Ectodermal cell (in vitro differentiated cells): ENCODE results near the gene CMAS.
"Not testable (repeated sequence)": the region's sequence is repeated elsewhere in the genome, so short reads cannot be mapped to it uniquely, and the experiment has no call there.

Experiments
- H3K27ac ChIP-seq: 2 replicates; pipeline ENCODE4 v1.7.0; 2013; ENCODE audit warnings: mild to moderate bottlenecking, low read depth, low read length; ENCODE audit not compliant: insufficient read depth, poor library complexity, severe bottlenecking
- H3K27me3 ChIP-seq: 2 replicates; pipeline ENCODE4 v1.7.0; 2013; ENCODE audit warnings: mild to moderate bottlenecking, low read length; ENCODE audit not compliant: insufficient read depth, control insufficient read depth, poor library complexity, severe bottlenecking
- H3K36me3 ChIP-seq: one replicate; pipeline ENCODE4 v1.7.0; 2013; ENCODE audit warnings: low read length; ENCODE audit not compliant: control insufficient read depth, insufficient read depth
- H3K4me1 ChIP-seq: one replicate; pipeline ENCODE4 v1.7.0; 2013; ENCODE audit warnings: low read length; ENCODE audit not compliant: control insufficient read depth, insufficient read depth
- H3K4me3 ChIP-seq: 2 replicates; pipeline ENCODE4 v1.7.0; 2013; ENCODE audit warnings: low read depth, low read length, control low read depth; ENCODE audit not compliant: insufficient read depth
- H3K9me3 ChIP-seq: 2 replicates; pipeline ENCODE4 v1.7.0; 2013; ENCODE audit warnings: mild to moderate bottlenecking, low read length, moderate library complexity; ENCODE audit not compliant: control insufficient read depth
- whole genome bisulfite sequencing, 2 experiments: methylation state at CpG; one replicate each; pipeline ENCODE4 v1.1.7; 2013; ENCODE audit warnings: missing lambda C conversion rate in 2 of 2; 5-methylcytosine and 5-hydroxymethylcytosine counted together

CMAS gene

GRCh38 chr12:22044391-22044790, 1.6 kb upstream of the CMAS start:
- WGBS, 2 experiments, result 44 to 46% methylated on average over 2 of the region's 2 CpGs
- Histone ChIP-seq H3K4me3 (no peak overlapping the region), H3K4me1 (no peaks in the 10 kb centered on the region), H3K9me3 (no peaks in the 10 kb centered on the region), H3K36me3 (no peaks in the 10 kb centered on the region), H3K27ac (no peak overlapping the region), H3K27me3 (no peaks in the 10 kb centered on the region)

- Histone ChIP-seq H3K36me3 (no peaks in the 10 kb centered on the region), H3K27me3 (no peaks in the 10 kb centered on the region), H3K4me1 (no peaks in the 10 kb centered on the region), H3K9me3 (no peaks in the 10 kb centered on the region), H3K4me3 (peak overlapping the region; percentile 85), H3K27ac (peak overlapping the region; percentile 81)
- WGBS, 2 experiments, result 2 to 34% methylated on average over 2 to 5 of the region's 6 CpGs
These were observed 961 bp downstream of the CMAS start for GRCh38 chr12:22046968-22047390.

- Histone ChIP-seq H3K27ac (no peak overlapping the region), H3K27me3 (no peaks in the 10 kb centered on the region), H3K9me3 (no peaks in the 10 kb centered on the region), H3K4me3 (peak overlapping the region; percentile 85), H3K4me1 (no peaks in the 10 kb centered on the region), H3K36me3 (no peaks in the 10 kb centered on the region)
- WGBS, 2 experiments, result 94 to 100% methylated on average over 1 to 2 of the region's 2 CpGs
These were observed 1.5 kb downstream of the CMAS start for GRCh38 chr12:22047494-22047893.

- 66 to 75% methylated on average over 4 of the region's 4 CpGs for WGBS, 2 experiments
These were observed 2.5 kb downstream of the CMAS start for GRCh38 chr12:22048351-22049041.

GRCh38 chr12:22050078-22050477, 4.1 kb downstream of the CMAS start:
- Histone ChIP-seq H3K9me3 (no peaks in the 10 kb centered on the region), H3K36me3 (no peaks in the 10 kb centered on the region), H3K4me1 (no peaks in the 10 kb centered on the region), H3K27ac (no peak overlapping the region), H3K27me3 (no peaks in the 10 kb centered on the region), H3K4me3 (no peak overlapping the region)
- WGBS, 2 experiments, result 92 to 95% methylated on average over 4 of the region's 4 CpGs

More at GRCh38 chr12:22048351-22049041, 2.5 kb downstream of the CMAS start:
- no peaks in the 10 kb centered on the region for H3K9me3 ChIP-seq
- H3K36me3 ChIP-seq, result no peaks in the 10 kb centered on the region
- H3K27me3 ChIP-seq, result no peaks in the 10 kb centered on the region
- no peak overlapping the region for H3K4me3 ChIP-seq
- no peaks in the 10 kb centered on the region for H3K4me1 ChIP-seq
- no peak overlapping the region for H3K27ac ChIP-seq

- Histone ChIP-seq H3K9me3 (no peaks in the 10 kb centered on the region), H3K36me3 (peaks cover 1% of the 10 kb centered on the region), H3K27me3 (no peaks in the 10 kb centered on the region), H3K27ac (no peak overlapping the region), H3K4me1 (no peaks in the 10 kb centered on the region), H3K4me3 (no peak overlapping the region)
These were observed 5.2 kb downstream of the CMAS start for GRCh38 chr12:22051114-22051698.

- 94 to 95% methylated on average over 5 of the region's 6 CpGs for WGBS, 2 experiments
- not testable (repeated sequence) for H3K27ac ChIP-seq, H3K36me3 ChIP-seq, H3K9me3 ChIP-seq, H3K27me3 ChIP-seq, H3K4me3 ChIP-seq, H3K4me1 ChIP-seq
These were observed 7.0 kb downstream of the CMAS start for GRCh38 chr12:22052994-22053393.

- Histone ChIP-seq H3K4me3 (no peak overlapping the region), H3K4me1 (no peaks in the 10 kb centered on the region), H3K27me3 (no peaks in the 10 kb centered on the region), H3K9me3 (no peaks in the 10 kb centered on the region), H3K36me3 (peaks cover 7% of the 10 kb centered on the region), H3K27ac (no peak overlapping the region)
- 94 to 95% methylated on average over 2 to 3 of the region's 3 CpGs for WGBS, 2 experiments
These were observed 8.1 kb downstream of the CMAS start for GRCh38 chr12:22054155-22054554.

GRCh38 chr12:22056607-22057006, 10.6 kb downstream of the CMAS start:
- peaks cover 7% of the 10 kb centered on the region for H3K36me3 ChIP-seq
- no peak overlapping the region for H3K4me3 ChIP-seq
- WGBS, 2 experiments, result 93% methylated on average over 2 of the region's 2 CpGs
- H3K27ac ChIP-seq, result no peak overlapping the region
- no peaks in the 10 kb centered on the region for H3K27me3 ChIP-seq
- H3K9me3 ChIP-seq, result no peaks in the 10 kb centered on the region
- H3K4me1 ChIP-seq, result no peaks in the 10 kb centered on the region

- H3K27me3 ChIP-seq, result no peaks in the 10 kb centered on the region
- peaks cover 11% of the 10 kb centered on the region for H3K36me3 ChIP-seq
- no peaks in the 10 kb centered on the region for H3K9me3 ChIP-seq
- no peak overlapping the region for H3K4me3 ChIP-seq
- no peaks in the 10 kb centered on the region for H3K4me1 ChIP-seq
- no peak overlapping the region for H3K27ac ChIP-seq
- WGBS, 2 experiments, result 90 to 97% methylated on average over 2 of the region's 2 CpGs
These were observed 14.1 kb downstream of the CMAS start for GRCh38 chr12:22059976-22060647.
